GM18861 (cell line): Measurements from ENCODE around the gene NNAT.
A peak's percentile ranks its signal among the peaks of the same experiment; 100 is the strongest.

ENCODE experiments used
- ATAC-seq: cut with Tn5 transposase; IDR thresholded peaks from one replicate; pipeline ENCODE4 v1.9.1; 2021; ENCODE audit not compliant: unreplicated experiment

The NNAT gene

DNA sequence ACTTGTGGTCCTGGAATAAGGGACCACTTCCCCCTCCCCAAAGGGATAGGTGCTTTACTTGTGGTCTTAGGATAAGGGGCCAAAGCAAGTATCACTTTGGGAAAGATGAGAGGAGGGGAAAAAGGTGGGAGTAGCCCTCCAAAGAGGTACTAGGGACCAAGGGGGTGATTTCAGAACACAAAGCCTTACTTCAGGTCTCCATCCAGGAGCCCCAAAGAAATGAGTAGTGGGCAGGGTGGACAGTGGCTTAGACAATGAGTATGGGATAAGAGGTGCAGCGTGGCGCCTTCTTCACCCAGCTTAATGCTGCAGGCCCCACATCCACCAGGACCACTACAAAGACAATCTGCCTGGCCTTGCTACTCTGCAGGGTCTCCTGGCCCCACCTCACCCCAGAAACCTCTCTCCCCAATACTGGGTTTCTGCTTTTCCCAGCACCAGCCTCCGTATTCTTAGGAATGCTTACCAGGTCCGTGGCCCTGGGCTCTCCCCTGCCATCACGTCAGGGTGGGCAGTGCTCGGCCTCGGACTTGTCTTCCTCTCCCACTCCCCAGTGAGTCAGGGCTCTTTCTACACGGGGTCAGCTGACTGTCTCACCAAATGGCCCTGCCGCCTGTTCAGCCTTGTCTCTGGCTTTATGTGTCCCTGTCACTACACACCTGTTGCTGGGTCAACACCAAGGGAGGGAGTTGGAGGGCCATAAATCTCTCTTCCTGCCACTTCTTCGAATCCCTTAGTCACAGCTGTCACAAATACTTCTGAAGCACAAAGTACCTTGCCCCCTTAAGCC, 3.1 kb downstream of the NNAT start:
- ATAC-seq, result no peak

DNA sequence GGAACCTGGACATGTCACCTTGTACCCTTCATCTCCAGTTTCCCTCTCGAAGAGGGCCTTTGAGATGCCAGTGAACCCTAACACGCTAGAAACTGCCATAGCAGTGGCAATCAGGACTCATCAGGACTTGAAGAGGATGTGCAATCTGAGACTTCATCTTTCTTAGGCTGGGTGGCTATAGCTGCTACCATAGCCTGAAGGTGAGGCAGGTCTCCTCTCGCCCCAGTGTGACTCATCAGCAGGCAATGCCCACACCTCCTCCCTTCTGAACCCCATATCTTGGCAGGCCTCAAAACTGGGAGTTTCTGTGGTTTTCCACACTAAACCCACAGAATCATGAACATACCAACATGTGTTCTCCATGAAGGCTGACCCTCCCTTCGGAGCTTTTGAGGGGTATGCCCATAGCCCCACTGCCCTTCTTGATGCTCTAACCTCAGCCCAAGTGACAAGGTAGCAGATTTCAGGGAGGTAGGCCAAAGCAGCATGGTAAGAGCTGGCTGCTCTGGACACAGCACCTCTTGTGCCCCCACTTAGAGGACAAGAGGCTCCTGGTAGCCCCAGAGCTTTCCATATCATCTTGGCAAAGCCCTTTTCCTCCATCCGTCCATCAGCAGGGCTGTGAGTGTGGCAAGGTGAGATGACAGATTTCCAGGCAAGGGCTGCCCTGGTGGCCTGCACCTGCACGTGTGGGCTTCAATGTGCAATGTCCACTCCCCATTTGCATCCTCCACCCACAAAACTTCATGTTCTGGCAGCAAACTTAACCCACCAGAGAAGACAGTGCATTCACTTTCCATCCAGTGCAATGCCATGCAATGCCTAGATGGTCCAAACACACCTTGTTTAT, 4.0 kb downstream of the NNAT start:
- ATAC-seq, result no peak

GRCh38 chr20:37525810-37526209, 4.8 kb downstream of the NNAT start:
- no peak for ATAC-seq

DNA sequence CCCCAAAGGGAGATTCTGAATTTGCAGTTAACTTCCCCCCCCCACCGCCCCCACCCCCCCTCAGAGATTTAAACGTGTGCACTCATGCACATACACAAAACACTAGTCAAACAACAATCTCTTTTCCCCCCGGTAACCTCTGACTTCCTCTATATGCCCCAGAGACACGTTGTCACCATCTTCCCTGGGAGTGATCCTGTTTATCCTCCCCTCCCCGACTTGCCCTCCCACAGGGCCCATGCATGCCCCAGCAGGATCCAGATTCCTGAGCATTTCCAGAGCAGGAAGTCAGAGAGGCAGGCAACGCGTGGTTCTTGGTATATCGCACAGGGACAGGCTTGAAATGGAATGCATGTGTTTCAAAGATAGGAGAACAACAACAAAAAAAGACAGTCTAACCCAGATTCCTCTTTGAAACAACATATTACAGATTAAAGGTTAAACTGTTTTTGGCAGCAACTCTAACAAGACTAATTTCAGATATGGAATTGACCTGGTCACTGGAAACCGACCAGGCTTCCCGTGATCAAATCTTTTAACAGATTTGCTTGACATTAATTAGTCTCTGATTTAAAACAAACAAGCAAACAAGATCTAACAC, 5.3 kb downstream of the NNAT start:
- ATAC-seq, result no peak

DNA sequence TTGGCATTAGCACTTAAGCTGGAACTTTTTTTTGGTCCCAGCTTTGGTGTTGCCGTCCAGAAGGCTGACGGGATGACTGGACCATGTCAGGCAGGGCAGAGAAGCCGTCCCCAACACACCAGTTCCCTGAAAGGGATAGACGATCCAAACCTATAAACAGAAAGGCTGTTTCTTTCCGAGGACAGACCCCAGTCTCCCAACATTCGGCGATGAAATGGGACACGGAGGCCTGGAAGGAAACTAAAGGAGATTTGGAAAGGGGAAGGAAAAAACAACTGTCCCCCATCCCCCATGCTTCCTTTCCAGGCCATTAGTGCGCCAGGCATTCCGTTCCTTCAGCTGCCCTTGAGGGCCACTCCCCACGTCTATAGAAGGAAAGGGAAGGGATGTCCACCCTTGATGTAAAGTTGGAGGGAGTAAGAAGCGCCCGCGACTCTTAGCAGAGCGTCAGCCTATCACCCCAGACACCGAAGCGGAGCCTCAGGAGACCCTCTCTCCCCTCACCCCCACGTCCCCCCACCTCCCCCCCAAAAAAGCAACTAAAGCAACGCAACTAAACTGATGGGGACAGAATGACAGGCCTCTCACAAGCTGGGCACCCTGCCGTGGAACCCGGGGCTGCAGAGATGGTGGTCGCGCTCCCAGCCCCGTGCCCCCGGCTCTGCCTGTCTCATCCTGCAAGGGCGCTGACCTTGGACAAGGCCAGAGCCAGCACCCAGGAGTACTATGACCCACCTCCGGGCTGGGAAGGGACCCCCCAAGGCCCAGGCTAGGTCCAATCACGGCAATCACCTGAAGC, 6.0 kb downstream of the NNAT start:
- ATAC-seq, result no peak

GRCh38 chr20:37527638-37528445, 6.8 kb downstream of the NNAT start, which contains the start of gene BLCAP:
BLCAP (minus strand) TSS chr20:37527876; CDS start chr20:37519174, 8,702 bp downstream.
- peak; percentile 47 for ATAC-seq

DNA sequence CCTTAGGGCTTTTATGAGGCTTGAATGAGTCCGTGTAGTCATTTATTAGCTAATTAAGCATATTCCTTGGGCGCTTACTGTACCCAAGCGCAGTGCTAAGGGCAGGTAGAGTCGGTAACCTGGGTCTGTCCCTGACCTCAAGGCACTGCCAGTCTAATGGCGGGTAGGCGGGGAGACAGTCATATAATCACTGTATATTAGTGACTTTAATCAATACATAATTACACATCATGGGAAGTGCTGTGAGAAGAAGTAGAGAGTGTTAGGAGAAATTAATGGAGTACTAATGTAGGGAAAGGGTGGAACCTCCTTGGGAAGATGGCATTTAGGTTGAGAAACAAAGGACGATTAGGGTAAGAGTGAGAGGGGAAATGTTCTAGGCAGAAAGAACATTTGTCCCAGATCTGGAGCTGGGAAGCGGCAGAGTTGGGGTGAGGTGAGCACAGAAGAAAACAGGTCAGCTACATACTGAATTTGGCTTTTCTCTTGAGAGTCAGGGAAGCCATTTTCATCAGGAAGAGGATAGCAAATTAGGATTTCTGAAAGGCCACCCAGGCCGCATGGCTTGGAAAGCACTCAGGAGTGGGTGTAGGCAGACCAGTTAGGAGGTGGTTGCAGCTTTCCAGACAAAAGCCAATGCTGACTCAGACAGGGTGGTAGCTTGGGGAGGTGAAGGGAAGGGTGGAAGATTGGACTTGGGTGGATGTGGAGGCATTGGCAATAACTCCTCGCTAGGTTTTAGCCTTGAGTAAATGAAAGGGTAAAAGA, 7.6 kb downstream of the NNAT start:
- ATAC-seq, result peak; percentile 4

- ATAC-seq, result no peak
Observed at GRCh38 chr20:37529214-37529967, 8.3 kb downstream of the NNAT start.

- ATAC-seq, result no peak
Observed at GRCh38 chr20:37529968-37530600, 9.0 kb downstream of the NNAT start.

- ATAC-seq, result no peak
Observed at GRCh38 chr20:37530696-37531095, 9.6 kb downstream of the NNAT start.

GRCh38 chr20:37531856-37532255, 10.8 kb downstream of the NNAT start:
- no peak for ATAC-seq

GRCh38 chr20:37533154-37533715, 12.2 kb downstream of the NNAT start:
- ATAC-seq, result no peak

GRCh38 chr20:37534401-37535157, 13.5 kb downstream of the NNAT start:
- peak; percentile 83 for ATAC-seq

- ATAC-seq, result no peak
Observed at GRCh38 chr20:37535443-37536132, 14.5 kb downstream of the NNAT start.

GRCh38 chr20:37537505-37537904, 16.5 kb downstream of the NNAT start:
- no peak for ATAC-seq

- no peak for ATAC-seq
Observed at GRCh38 chr20:37538003-37538402, 17.0 kb downstream of the NNAT start.
